Middle frontal gyrus (tissue), 1 donor: ENCODE data around the gene NTNG2.

ENCODE experiments used
- DNase-seq: peaks from one replicate; pipeline ENCODE4 v3.0.0-alpha.2; 2015; ENCODE audit warnings: low spot score; ENCODE audit errors: extremely low spot score

NTNG2 gene

DNA sequence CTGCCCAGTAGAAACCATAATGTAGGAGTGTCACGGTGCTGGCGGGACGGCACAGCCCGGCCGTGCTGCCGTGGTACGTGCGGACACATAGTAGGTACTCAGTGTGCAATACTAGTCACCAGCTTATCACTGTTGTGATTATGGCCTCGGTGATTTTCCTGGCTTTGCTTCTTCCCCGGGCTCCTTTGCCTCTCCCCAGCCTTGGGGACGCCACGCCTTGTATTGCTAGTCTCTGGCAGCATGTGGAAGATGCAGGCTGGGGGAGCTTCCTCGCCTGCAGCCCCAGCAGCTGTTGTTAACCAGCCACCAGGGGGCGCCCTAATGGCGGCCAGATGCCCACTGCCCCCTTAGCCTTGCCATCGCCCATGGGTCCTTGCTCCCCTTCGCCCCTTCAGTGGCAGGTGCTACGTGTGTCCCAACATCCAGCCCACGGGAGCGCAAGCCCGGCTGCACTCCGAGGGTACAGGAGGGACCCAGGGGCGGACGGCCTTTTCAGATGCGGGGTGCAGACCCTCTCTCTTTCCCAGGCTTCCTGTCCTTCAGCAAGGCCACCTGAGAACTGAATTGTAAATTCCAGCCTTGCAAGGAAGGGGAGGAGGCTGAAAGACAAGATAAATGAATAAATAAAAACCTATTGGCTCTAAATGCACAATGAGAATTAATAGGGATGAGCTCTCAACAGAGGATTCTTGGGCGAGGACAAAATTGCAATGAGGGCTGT lies 8.0 kb downstream of the NTNG2 start:
- DNase-seq: peak; percentile 43

DNA sequence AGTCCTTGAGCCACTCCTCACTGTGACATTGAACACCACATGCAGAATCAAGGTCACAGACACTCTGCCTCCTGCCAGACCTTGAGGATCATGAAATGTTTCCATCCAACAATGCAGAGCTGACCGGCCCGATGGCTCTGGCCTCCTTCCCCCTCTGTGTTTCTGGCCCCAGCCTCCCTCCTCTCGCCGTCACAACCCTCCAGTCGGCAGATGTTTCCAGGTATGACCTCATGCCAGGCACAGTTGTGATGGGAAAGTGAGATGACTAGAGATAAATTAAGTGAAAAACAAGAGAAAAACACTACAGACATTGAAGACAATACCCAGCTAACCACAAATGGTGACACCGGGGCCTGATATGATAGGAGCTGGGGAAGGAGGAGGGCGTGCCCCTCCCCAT lies 9.8 kb downstream of the NTNG2 start:
- no peak for DNase-seq

DNA sequence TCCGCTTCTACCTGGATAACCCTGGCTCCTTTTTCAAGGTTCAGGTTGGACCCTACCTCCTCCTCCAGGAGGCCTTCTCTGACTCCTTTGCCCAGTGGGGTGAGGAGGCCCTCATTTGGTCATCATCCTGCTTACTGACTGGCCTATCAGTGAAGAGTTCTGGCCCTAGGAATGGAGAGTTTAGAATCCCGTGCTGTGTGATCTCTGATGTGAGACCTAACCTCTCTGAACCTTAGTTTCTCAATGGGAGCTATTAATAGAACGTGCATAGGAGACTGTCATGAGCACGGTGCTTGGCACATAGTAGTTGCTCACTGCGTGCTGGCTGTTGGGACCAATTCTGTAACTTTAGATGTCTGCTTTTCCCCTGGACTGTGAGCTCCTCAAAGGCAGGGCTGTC lies 10.3 kb downstream of the NTNG2 start:
- DNase-seq: no peak

DNA sequence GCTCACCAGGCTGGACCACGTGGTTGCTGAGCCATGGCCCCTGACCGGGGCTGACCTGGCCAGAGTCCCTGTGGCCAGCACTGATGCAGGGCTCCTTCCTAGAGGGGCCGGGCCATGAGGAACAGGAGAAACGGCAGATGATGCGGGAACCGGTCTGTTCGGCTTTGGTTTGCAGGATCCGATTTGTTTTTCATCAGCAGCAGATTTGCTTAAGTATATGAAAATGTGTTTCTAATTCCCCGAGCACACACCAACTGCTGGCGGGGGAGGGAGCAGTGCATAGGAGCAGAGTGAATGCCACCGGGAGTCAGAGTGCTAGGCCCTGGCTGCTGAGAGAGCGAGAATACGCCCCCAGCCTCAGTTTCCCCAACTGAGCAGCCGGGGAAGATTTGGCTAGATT lies 13.6 kb downstream of the NTNG2 start:
- no peak for DNase-seq

DNA sequence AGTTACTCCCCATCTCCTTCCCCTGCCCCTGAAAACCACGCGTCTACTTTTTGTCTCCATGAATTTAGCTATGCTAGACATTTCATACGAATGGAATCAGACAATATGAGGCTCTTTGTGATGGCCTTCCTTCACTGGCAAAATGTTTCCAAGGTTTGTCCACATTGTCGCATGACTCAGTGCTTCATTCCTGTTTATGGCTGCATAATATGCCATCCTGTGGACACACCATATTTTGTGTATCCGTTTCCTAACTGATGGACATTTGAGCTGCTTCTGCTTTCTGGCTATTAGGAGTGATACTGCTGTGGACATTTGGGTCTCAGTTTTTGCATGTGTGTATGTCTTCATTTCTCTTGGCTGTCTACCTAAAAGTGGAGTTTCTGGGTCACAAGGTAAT lies 14.5 kb downstream of the NTNG2 start:
- DNase-seq: no peak

DNA sequence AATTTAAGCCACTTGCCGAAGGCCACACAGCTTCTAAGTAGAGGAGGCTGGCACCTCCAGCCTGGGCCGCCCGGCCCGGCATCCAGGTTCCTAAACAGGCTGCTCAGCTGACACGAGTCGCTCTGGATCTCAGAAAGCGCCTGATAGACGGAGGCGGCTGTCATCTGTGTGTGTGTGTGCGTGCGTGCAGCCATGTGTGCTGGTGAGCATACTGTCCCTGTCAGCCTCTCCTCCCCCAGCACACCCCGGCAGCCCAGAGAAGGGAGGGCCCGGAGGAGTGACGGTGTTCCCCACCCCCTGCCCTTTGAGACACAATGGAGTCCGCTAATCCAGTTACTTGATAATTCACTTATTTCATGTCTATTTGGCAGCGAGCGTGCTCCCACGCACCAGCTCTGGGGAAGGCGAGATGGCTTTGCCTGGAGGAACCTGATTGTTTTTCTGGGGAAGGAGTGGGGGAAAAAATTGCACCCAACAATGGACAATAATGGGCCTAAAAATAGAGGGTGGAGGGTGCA lies 20.0 kb downstream of the NTNG2 start:
- DNase-seq: no peak

DNA sequence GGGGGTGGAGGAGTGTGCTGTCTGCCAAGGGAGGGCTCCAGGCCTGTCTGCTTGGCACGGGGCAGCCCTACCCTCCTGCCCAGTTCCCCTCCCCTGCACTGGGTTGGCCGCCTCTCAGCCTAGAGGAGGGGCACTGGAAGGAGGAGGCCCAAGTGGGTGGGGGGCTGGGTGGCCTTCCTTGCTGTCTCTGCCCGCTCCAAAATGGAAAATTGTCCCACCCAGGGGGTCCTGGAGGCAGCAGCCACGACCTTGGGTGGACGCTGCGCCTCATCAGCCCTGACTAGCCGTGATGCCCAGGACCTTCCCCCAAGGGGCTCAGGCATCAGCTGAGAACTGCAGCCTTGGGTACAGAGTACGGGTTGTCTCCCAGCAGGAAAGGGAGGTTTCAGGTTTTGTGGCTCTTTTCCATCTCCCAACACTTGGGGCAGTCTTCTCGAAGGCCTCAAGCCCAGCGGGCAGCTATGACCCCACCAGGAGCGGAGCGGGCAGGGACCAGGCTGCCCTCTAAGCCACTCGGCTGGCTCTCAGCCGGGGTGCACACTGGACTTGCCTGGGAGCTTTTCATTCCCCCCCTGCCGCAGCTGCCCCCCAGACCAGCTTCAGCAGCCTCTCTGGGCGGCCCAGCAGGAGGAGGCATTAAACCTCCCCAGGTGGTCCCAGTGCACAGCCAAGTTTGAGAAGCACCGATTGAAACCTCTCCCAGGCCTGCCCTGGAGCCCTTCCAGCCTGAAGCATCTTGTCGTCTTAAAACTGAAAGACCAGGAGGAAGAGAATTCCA lies 20.6 kb downstream of the NTNG2 start:
- no peak for DNase-seq

DNA sequence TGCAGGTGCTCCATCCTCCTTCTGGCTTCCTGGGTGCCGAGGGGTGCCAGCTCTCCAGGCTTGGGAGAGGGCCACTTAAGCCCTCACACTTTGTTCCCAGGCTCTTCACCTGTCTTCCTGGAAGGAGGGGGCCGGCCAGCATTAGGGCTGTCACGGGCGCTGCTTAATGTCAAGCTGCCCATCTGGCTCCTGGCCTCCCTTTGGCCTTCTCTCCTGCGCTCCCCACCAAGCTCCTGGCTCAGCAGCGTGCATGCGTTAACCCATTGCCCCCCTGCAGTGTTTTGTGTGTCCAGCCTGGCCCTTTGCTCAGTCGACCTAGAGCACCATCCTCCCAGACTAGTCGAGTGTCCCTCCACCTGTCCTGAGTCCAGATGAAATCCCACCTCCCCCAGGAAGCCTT lies 21.3 kb downstream of the NTNG2 start:
- DNase-seq: no peak

DNA sequence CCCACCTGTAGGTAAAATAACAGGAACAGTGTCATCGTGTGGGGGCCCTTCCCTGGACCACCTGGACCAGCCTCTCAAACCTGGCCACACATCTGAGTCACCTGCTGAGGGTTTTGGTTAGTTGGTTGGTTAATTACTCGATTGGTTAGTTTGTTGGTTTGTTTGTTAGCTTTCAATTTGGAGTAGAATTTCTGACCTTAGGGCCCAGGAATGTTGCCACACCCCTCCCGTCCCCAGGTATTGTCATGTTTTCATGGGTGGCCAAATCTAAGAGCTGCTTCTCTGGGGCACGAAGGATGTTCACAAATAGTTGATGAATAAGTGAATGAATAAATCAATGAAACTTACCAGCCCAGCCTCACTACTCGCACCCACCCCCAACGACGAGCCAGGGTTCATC lies 21.9 kb downstream of the NTNG2 start:
- no peak for DNase-seq

DNA sequence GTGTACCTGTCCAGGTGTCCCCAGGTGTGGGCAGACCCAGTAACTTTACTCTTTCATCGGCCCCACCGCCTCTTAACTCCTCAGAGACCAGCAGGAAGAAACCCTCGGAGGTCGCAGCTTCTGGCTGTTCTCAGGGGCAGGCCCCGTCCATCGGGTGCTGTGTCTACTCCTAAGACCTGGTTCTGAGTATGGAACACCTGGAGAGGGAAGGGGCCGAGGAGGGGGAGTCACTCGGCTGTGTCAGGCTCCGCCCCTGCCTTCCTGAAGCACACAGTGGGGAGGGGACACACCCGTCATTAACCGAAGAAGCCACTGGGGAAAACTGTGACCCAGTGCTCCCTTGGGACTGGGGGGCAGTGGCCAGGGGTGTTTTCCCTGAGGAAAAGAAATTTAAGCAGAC lies 22.3 kb downstream of the NTNG2 start:
- no peak for DNase-seq

DNA sequence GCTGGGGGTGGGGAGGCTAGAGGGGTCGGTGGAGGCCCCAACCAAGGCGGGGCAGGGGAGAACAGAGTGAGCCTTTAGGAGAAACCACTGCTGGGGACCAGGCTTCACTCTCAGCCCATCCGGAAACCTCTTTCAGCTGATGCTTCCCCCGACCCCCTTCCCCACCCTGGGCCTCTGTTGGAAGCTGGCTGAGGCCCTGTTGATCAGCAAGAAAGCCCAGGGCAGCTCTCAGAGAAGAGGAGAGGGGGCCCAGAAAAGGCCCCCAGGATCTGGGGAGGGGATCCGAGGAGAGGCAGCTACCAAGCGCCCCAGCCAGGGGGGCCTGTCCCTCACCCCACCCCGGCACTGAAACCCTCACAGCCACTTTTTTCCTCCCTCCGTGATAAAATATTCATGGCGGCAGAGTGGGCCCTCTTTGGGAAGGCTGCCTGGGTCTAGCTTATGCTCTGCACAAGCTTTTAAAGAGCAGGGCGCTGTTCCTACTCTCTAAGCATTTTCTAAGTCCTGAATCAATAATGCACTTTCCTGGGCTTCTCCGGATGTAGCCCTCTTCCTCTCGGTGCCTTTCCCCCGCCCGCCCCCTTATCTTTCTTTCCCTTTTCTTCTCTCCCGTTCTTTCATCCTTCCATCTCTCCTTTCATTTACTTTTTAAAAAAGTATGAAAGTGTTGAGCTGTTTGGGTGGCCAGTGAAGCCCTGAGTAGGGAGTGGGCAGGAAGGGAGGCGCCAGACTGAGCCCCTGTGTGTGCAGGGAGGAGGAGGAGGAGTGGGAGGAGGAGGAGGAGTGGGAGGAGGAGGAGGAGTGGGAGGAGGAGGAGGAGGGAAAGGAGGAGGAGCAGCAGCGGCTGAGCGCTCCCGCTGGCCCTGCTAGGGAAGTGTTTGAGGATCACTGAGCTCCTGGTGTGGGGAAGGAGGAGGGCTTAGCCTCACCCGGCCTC lies 23.5 kb downstream of the NTNG2 start:
- no peak for DNase-seq

DNA sequence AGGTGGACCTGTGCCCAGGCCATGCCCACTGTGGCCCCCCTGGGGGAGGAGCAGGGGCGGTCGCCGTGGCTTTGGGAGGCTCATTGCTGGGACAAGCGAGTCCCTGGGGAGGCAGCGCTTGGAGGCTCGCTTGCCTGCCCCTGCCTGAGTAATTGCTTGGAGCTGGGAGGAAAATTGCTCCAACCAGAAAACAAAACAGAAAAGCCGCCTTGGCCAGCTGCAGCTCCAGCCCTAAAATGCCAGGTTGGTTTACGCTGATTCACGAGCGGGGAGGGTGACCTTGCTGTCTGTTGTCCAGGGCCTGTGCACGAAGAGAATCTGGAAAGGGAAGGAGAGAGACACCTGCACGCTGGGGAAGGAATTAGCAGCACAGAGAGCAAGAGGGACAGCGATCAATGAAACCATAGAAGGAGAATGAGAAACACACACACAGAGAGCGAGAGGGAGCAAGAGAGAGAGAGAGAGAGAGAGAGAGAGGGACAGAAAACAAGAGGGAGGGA lies 25.3 kb downstream of the NTNG2 start:
- no peak for DNase-seq

DNA sequence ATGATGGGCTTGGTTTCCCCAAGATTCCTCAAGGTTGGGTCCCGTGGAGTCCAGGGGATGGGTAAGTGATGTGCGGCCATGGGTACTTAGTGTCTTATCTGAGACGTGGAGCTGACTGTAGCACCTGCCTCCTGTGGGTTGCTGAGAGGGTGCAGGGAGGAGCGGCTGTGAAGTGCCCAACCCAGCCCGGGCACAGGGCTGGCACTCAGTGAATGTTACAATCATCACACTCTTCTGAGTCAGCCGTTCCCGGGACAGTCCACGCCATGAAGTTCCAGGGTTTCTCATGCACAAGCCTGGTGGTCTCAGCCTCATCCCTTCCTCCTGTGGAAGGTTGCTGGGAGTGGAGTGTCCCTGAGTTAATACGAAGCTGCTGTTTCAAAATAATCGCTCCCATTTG lies 29.1 kb downstream of the NTNG2 start:
- DNase-seq: no peak

DNA sequence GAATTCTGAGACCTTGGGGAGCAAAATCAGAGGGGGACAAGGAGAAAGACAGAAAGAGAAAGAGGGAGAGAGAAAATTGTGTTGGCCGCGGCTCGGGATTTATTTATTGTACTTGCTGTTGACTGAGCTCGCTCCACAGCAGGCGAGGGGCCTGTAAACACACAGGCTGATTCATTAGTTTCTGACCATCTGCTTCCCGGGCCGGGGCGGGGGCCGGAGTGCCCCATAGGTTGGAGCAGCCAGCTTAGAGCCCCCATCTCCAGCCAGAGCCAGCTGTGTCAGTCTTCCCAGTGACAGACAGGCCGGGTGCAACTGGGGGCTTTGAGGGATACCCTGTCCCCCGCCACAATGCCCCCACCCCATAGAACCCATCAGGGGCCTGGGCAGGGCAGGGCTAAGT lies 30.9 kb downstream of the NTNG2 start:
- DNase-seq: peak; percentile 39

DNA sequence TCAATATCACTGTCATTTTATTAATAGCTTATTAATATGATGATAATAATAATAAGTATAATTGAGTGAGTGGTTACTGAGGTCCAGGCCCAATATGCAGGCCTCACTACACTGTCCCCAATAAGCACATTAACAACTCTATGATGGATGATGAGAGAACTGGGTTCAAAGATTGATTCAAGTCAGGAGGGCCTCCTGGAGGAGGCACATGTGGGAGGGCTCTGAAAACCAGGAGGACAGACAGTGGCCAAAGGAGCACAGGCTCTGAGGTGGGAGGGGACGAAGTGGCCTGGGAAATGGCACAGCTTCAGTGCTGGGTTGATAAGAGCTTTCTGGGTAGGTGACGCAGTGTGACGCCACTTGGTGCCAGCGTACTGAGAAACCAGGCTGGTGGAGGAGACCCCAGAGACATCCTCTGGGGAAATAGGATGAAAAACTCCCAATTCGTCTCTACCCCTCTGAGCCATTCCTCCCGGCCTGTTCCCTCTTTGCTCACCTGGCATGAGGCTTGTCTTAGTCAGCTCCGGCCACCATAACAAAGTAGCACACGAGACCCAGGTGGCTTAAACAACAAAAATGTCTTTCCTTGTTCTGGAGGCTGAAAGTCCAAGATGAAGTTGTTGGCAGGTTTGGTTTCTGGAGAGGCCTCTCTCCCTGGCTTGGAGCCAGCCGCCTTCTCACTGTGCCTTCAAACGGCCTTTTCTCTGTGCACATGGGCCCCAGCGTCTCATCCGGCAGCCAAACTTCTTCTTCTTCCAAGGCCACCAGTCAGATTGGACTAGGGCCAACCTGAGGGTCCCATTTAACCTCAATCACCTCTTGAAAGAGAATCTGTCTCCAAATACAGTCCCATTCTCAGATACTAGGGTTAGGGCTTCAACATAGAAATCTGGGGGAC lies 31.6 kb downstream of the NTNG2 start:
- DNase-seq: no peak

DNA sequence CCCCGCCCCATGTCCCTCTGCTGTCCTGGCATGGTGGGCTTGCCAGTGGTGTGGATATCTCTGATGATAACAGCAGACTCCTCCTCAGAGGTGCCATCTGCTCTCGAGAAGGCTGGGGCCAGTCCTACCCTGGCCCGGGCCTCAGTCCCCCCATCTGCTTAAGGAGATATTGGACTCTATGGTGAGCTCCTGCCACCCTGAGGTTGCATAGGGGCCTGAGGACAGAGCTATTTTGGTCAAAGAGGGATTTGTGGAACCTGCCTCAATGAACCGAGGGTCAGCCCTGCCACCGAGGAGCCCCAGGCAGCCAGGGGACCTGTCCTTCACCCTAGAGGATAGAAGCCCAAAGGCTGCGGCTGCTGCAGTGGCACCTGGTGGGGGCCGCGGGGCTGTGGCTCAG lies 32.6 kb downstream of the NTNG2 start:
- no peak for DNase-seq

DNA sequence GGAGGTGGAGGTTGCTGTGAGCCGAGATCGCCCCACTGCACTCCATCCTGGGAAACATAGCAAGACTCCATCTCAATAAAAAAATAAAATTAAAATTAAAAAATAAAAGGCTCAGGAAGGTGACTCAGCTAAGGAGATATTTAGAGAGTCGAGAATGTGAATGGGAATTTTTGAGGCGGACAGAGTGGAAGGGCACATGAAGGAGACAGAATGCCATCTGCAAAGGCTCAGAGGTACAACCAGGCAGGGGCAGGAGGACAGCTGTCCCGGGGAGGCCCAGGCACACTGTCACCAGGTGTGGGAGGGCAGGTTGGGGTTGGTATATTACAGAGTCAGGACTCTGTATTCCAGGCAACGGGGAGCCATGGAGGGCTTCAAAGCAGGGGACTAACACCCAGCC lies 35.5 kb downstream of the NTNG2 start:
- no peak for DNase-seq

DNA sequence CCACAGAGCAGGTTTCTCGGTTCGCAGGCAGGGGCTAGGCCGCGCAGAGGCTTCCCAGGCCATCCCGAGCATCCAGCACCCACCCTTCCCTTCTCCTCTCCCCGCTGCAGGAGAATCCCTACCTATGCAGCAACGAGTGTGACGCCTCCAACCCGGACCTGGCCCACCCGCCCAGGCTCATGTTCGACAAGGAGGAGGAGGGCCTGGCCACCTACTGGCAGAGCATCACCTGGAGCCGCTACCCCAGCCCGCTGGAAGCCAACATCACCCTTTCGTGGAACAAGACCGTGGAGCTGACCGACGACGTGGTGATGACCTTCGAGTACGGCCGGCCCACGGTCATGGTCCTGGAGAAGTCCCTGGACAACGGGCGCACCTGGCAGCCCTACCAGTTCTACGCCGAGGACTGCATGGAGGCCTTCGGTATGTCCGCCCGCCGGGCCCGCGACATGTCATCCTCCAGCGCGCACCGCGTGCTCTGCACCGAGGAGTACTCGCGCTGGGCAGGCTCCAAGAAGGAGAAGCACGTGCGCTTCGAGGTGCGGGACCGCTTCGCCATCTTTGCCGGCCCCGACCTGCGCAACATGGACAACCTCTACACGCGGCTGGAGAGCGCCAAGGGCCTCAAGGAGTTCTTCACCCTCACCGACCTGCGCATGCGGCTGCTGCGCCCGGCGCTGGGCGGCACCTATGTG lies 36.1 kb downstream of the NTNG2 start:
- DNase-seq: no peak

DNA sequence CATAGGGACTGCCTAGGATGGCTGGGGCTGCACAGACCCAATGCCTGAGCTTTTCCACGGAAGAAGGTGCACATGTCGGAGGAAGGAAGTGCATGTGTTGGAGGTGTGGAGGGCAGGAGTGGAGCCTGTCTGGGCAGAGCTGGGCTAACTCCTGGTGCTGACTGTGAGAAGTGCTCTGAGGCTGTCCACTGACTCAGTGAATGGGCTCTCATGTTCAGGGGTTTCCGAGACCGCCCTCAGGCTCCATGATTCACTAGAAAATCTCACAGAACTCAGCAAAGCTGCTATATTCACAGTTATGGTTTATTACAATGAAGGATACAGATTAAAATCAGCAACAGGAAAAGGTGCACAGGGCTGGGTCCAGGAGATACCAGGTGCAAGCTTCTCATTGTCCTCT lies 37.2 kb downstream of the NTNG2 start:
- no peak for DNase-seq

DNA sequence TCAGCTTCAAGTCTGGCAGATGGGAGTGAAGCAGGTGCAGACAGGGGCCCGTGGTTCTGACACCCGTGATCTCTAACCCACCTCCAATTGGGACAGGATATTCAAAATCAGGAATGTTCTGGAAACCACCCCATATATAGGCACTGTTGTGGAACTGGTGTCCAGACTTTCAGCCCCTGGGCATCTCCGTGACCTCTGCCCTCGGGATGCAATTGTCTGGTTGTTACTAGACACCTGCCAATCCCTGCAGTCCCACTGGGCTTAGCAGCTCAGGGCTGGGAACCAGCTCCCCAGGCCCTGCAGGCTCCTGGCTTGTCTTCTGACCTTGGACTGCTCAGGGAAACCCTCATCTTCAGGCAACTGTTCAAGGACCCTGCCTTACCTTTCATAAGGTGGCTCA lies 38.8 kb downstream of the NTNG2 start:
- DNase-seq: no peak
